ENCODE measurements around the gene NAXD. TPM values are rescaled to one million over a fixed set of nuclear protein-coding genes. Genes with fewer than 3 reads are reported as not detected.

Gene NAXD
- total and polyA plus RNA-seq, 8 donors: 17.4 to 56.4 (median 20.8) TPM

- Histone ChIP-seq H3K27me3 (no peaks in the 10 kb centered on the region), H3K27ac (no peak overlapping the region), H3K4me1 (no peaks in the 10 kb centered on the region), H3K4me3 (no peak overlapping the region), H3K9me3 (no peaks in the 10 kb centered on the region), H3K36me3 (peaks cover 0 to 18% (median 0%) of the 10 kb centered on the region in 3 donors)
- 94 to 95% methylated on average over 14 of the region's 14 CpGs for WGBS, 2 donors
- no peak for ATAC-seq
- TF ChIP-seq, protein P1, sequence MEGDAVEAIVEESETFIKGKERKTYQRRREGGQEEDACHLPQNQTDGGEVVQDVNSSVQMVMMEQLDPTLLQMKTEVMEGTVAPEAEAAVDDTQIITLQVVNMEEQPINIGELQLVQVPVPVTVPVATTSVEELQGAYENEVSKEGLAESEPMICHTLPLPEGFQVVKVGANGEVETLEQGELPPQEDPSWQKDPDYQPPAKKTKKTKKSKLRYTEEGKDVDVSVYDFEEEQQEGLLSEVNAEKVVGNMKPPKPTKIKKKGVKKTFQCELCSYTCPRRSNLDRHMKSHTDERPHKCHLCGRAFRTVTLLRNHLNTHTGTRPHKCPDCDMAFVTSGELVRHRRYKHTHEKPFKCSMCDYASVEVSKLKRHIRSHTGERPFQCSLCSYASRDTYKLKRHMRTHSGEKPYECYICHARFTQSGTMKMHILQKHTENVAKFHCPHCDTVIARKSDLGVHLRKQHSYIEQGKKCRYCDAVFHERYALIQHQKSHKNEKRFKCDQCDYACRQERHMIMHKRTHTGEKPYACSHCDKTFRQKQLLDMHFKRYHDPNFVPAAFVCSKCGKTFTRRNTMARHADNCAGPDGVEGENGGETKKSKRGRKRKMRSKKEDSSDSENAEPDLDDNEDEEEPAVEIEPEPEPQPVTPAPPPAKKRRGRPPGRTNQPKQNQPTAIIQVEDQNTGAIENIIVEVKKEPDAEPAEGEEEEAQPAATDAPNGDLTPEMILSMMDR (IDR thresholded peaks at IDR 0.05): no peak
- no peak for DNase-seq
- intact Hi-C loops (cut with DNase I): no loop called here
- FAIRE-seq: no peak
Observed at GRCh38 chr13:110651271-110651670, 35.9 kb downstream of the NAXD start.

DNA sequence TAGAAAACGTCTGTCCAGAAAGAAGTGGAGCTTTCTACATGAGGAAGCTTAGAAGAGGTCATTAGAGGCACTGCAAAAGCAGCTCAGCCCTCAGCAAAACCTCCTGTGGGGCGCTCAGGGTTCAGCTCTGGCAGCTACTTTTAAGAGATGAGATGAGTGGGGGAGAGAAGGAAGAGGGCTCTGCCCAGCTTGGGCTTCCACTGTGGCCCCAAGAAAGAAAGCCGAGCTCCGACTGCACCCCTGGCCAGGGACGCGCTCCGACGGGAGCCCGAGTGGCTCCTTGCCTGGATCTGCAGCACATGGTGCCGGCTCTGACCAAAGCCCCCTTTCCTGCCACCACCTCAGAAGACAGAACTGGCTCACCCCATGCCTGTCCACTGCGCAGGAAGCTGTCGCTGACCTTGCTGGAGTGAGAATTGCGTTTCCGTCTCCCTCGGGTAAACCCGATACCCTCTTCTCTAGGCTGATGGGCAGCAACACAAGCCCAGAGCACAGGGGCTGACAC is 36.4 kb downstream of the NAXD start:
- Histone ChIP-seq H3K27ac (no peak overlapping the region), H3K4me3 (no peak overlapping the region), H3K4me1 (no peaks in the 10 kb centered on the region), H3K36me3 (peaks cover 0 to 18% (median 0%) of the 10 kb centered on the region in 3 donors), H3K9me3 (no peaks in the 10 kb centered on the region), H3K27me3 (no peaks in the 10 kb centered on the region)
- DNase-seq: no peak
- TF ChIP-seq, protein P1 (IDR thresholded peaks at IDR 0.05): no peak
- ATAC-seq: no peak
- no peak for FAIRE-seq
- intact Hi-C loops (cut with DNase I): no loop called here
- WGBS, 2 donors: 92 to 93% methylated on average over 16 of the region's 16 CpGs

DNA sequence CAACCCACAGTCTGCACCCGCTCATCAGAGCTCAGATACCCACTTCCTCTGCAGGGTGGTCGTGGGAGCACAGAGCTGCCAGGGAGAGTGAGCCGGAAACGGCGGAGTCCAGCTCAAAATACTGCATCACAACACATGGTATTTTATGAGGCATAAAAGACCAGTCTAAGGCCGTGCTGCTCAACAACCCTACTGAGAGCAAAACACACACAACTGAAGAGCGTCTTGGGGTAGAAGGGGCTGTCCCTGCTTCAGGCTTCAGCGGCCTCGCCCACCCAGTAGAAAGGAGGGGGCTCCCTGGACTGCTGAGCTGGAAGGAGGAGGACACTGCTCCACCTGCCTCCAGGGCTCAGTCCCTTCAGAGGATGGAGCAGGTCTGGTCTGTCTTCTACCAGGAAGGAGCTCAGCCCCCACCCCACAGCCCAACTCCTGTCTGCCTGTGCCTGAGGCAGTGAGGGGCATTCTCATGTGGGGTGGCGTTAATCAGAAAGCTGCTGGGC is 36.9 kb downstream of the NAXD start:
- DNase-seq (no peak), FAIRE-seq (no peak), ATAC-seq (no peak)
- TF ChIP-seq, protein P1 (IDR thresholded peaks at IDR 0.05): no peak
- H3K4me3 ChIP-seq: no peak overlapping the region
- no peaks in the 10 kb centered on the region for H3K27me3 ChIP-seq
- WGBS, 2 donors: 89 to 92% methylated on average over 10 of the region's 10 CpGs
- H3K27ac ChIP-seq: no peak overlapping the region
- H3K36me3 ChIP-seq: peaks cover 0 to 18% (median 0%) of the 10 kb centered on the region in 3 donors
- intact Hi-C loops (cut with DNase I): no loop called here
- no peaks in the 10 kb centered on the region for H3K9me3 ChIP-seq
- no peaks in the 10 kb centered on the region for H3K4me1 ChIP-seq

- intact Hi-C loops (cut with DNase I): no loop called here
- ATAC-seq (no peak), DNase-seq (no peak), FAIRE-seq (no peak)
- WGBS, 2 donors: 83 to 89% methylated on average over 10 of the region's 10 CpGs
- Histone ChIP-seq H3K4me1 (no peaks in the 10 kb centered on the region), H3K4me3 (no peak overlapping the region), H3K9me3 (no peaks in the 10 kb centered on the region), H3K27me3 (no peaks in the 10 kb centered on the region), H3K27ac (no peak overlapping the region), H3K36me3 (peaks cover 0 to 18% (median 0%) of the 10 kb centered on the region in 3 donors)
- TF ChIP-seq, protein P1 (IDR thresholded peaks at IDR 0.05): no peak
Observed at GRCh38 chr13:110652764-110653163, 37.4 kb downstream of the NAXD start.

- no peaks in the 10 kb centered on the region for H3K27me3 ChIP-seq
- intact Hi-C loops (cut with DNase I): no loop called here
- TF ChIP-seq, protein P1 (IDR thresholded peaks at IDR 0.05): no peak
- no peaks in the 10 kb centered on the region for H3K9me3 ChIP-seq
- ATAC-seq: no peak
- no peak for FAIRE-seq
- 83 to 88% methylated on average over 14 of the region's 14 CpGs for WGBS, 2 donors
- H3K4me3 ChIP-seq: no peak overlapping the region
- DNase-seq: no peak
- no peaks in the 10 kb centered on the region for H3K4me1 ChIP-seq
- H3K27ac ChIP-seq: no peak overlapping the region
- H3K36me3 ChIP-seq: peaks cover 0 to 18% (median 0%) of the 10 kb centered on the region in 3 donors
Observed at GRCh38 chr13:110653271-110653670, 37.9 kb downstream of the NAXD start.
